Right lobe of liver (tissue), 6 donors: Measurements from ENCODE around the gene ARVCF. TPM values are rescaled to one million over a fixed set of nuclear protein-coding genes. Genes with fewer than 3 reads are reported as not detected.
A peak's percentile ranks its signal among the peaks of the same experiment; 100 is the strongest.

ENCODE experiments used
- ATAC-seq, 4 donors: fragments of 200-7000 bp; cut with Tn5 transposase; one replicate each; pipeline ENCODE4 v1.9.1; 2020; ENCODE audit warnings: mild to moderate bottlenecking in 4 of 4, moderate library complexity in 4 of 4
- DNase-seq, 3 donors: peaks; one replicate each; pipeline ENCODE4 v3.0.0-alpha.2; 2020
- H3K27ac ChIP-seq, 3 donors: fragments of 200-600 bp; one replicate each; pipeline ENCODE4 v1.8.0; 2022
- H3K27me3 ChIP-seq, 2 donors: fragments of 200-600 bp; one replicate each; pipeline ENCODE4 v1.8.0; 2022
- H3K36me3 ChIP-seq, 4 donors: fragments of 200-600 bp; sonication (generic) in 1 of 4; one replicate each; pipeline versions ENCODE4 v1.5.1 to v1.8.0; 2017 to 2022; ENCODE audit warnings: control low read depth in 1 of 4
- H3K4me1 ChIP-seq, 4 donors: fragments of 200-600 bp; sonication (generic) in 1 of 4; one replicate each; pipeline versions ENCODE4 v1.5.1 to v1.8.0; 2017 to 2022; ENCODE audit warnings: control low read depth in 1 of 4
- H3K4me3 ChIP-seq, 3 donors: fragments of 200-600 bp; one replicate each; pipeline ENCODE4 v1.8.0; 2022
- H3K9me3 ChIP-seq, 4 donors: fragments of 200-600 bp; sonication (generic) in 1 of 4; one replicate each; pipeline versions ENCODE4 v1.5.1 to v1.8.0; 2017 to 2022; ENCODE audit warnings: control low read depth in 1 of 4
- CTCF ChIP-seq, 4 donors: fragments of 200-600 bp in 3 of 4; fragments of 450-650 bp in 1 of 4; IDR thresholded peaks; one replicate each; pipeline versions ENCODE4 v1.5.1 to v1.8.0; 2016 to 2022; ENCODE audit warnings: antibody characterized with exemption in 4 of 4, mild to moderate bottlenecking in 2 of 4
- POLR2A ChIP-seq: fragments of 450-650 bp; IDR thresholded peaks from one replicate; pipeline ENCODE4 v1.6.1; 2017; ENCODE audit warnings: antibody characterized with exemption, mild to moderate bottlenecking
- WGBS: methylation state at CpG from one replicate; pipeline ENCODE4 v1.1.6; 2018; ENCODE audit warnings: low coverage, low lambda C conversion rate; ENCODE audit not compliant: insufficient coverage; ENCODE audit errors: missing lambda C conversion rate; 5-methylcytosine and 5-hydroxymethylcytosine counted together
- intact Hi-C, 2 donors: fragments of 100-400 bp; cut with DNase I; formaldehyde crosslinking; loops; one replicate each; pipeline versions ENCODE4 v1.11.2 to v1.14.1; 2022
- total RNA-seq, 6 experiments: library from RNA; depleted of rRNA in 2 of 6; stranded (reverse); fragments of >200 nt in 2 of 6; fragmentation: NEBNext Ultra II Directional in 3 of 6; extraction: Animal tissue kit (Norgen Biotek cat#: 25700) in 3 of 6; gene quantifications; one replicate each; pipeline versions ENCODE4 v1.1.0 to v1.2.4, GENCODE V29; 2016 to 2023
- donor health status: DM: no; HTN: yes; CAD: no.
- donor health status: DM: no; HTN: no; CAD: no.
- donor health status: DM: no; HTN: no; CAD: no.
- donor health status: DM: no; HTN: yes; CAD: no.
- donor health status: DM: no; HTN: yes; CAD: no.

Gene ARVCF
- total RNA-seq, 6 experiments from 2014 or later: 11.5 to 40.9 (median 20.7) TPM

- TF ChIP-seq CTCF (IDR thresholded peaks at IDR 0.05): no peak
- TF ChIP-seq POLR2A: peak; percentile 61
- Histone ChIP-seq H3K36me3 (peaks cover 0 to 1% (median 0%) of the 10 kb centered on the region in 4 donors), H3K27me3 (no peaks in the 10 kb centered on the region), H3K27ac (peak overlapping the region; percentile 67 to 97 (median 89)), H3K4me3 (peak overlapping the region; percentile 27 to 57 (median 55)), H3K4me1 (peaks cover 3 to 41% (median 22%) of the 10 kb centered on the region in 4 donors), H3K9me3 (no peaks in the 10 kb centered on the region)
- 32% methylated on average over 20 of the region's 30 CpGs for WGBS
- ATAC-seq: peak; percentile 61 to 79 (median 71)
- intact Hi-C loops: no loop called here
- DNase-seq: peak; percentile 94 to 96 (median 96)
These were observed 57.5 kb downstream of the ARVCF start for GRCh38 chr22:19959043-19959586.

- peaks cover 3 to 41% (median 23%) of the 10 kb centered on the region in 4 donors for H3K4me1 ChIP-seq
- no peaks in the 10 kb centered on the region for H3K36me3 ChIP-seq
- no peaks in the 10 kb centered on the region for H3K27me3 ChIP-seq
- intact Hi-C loops: no loop called here
- 66% methylated on average over 12 of the region's 19 CpGs for WGBS
- no peaks in the 10 kb centered on the region for H3K9me3 ChIP-seq
- H3K27ac ChIP-seq: peak overlapping the region; percentile 67 to 97 (median 89)
- TF ChIP-seq POLR2A (no peak), CTCF (IDR thresholded peaks at IDR 0.05) (no peak)
- ATAC-seq: no peak
- peak overlapping the region; percentile 27 to 57 (median 55) for H3K4me3 ChIP-seq
- peak in 2 of 3 donors; percentile 17 to 45 for DNase-seq
These were observed 58.3 kb downstream of the ARVCF start for GRCh38 chr22:19958083-19959042.

GRCh38 chr22:19957445-19957844 lies 59.2 kb downstream of the ARVCF start:
- H3K9me3 ChIP-seq: no peaks in the 10 kb centered on the region
- peaks cover 5 to 43% (median 26%) of the 10 kb centered on the region in 4 donors for H3K4me1 ChIP-seq
- DNase-seq (peak in 2 of 3 donors; percentile 33 to 59), ATAC-seq (no peak)
- no peak overlapping the region for H3K4me3 ChIP-seq
- H3K36me3 ChIP-seq: no peaks in the 10 kb centered on the region
- WGBS: 30% methylated on average over 2 of the region's 9 CpGs
- intact Hi-C loops: no loop called here
- peak in 2 of 4 donors; percentile 24 to 25 for TF ChIP-seq CTCF (IDR thresholded peaks at IDR 0.05)
- no peak for TF ChIP-seq POLR2A
- H3K27ac ChIP-seq: no peak overlapping the region
- no peaks in the 10 kb centered on the region for H3K27me3 ChIP-seq

GRCh38 chr22:19955241-19956128 lies 61.1 kb downstream of the ARVCF start:
- 62% methylated on average over 7 of the region's 19 CpGs for WGBS
- Histone ChIP-seq H3K27ac (no peak overlapping the region), H3K4me1 (peaks cover 2 to 35% (median 15%) of the 10 kb centered on the region in 4 donors), H3K4me3 (no peak overlapping the region), H3K9me3 (no peaks in the 10 kb centered on the region), H3K27me3 (no peaks in the 10 kb centered on the region), H3K36me3 (no peaks in the 10 kb centered on the region)
- peak in 2 of 3 donors; percentile 17 to 46 for DNase-seq
- intact Hi-C loops: no loop called here
- ATAC-seq: no peak
- TF ChIP-seq CTCF (IDR thresholded peaks at IDR 0.05) (no peak), POLR2A (no peak)
